Measurements from ENCODE around the gene SLCO4A1. TPM values are rescaled to one million over a fixed set of nuclear protein-coding genes. Genes with fewer than 3 reads are reported as not detected.

Gene SLCO4A1
- total and polyA plus RNA-seq, 9 donors, result 0.11 to 1.2 (median 0.45) TPM

DNA sequence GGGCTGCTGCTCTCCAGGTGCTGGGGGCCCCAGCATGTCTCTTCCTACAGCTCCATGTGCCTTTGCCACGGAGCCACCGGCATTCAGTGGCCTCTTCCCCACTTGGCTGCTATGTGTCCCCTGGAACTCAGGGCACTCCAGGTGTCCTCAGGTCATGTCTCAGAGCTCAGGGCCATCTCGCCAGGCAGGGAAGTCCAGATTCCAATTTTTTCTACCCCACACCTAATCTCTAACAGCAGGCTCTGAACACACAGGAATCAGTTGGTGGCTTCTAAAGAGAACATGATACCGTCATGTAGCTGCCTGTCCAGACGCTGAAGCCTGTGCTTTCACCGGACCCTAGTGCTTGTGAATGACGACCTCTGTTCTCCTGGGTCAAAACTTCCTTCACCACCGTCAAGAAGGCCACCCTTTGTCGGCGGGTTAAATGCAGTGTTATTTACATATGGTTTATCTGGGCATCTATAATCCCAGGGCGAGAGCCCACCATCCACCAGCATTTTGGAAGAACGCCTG lies 4.2 kb upstream of the SLCO4A1 start:
- DNase-seq, result no peak
- Histone ChIP-seq H3K4me3 (ENCODE audit: low read length) (no peak overlapping the region), H3K27me3 (ENCODE audit: control insufficient read depth, insufficient read depth, low read length) (peaks cover 84% of the 10 kb centered on the region), H3K4me1 (ENCODE audit: control insufficient read depth, insufficient read depth, low read length) (peaks cover 21% of the 10 kb centered on the region), H3K27ac (ENCODE audit: low read length) (no peak overlapping the region), H3K9me3 (replicated peaks; ENCODE audit: control insufficient read depth, low read depth, low read length) (no peaks in the 10 kb centered on the region), H3K36me3 (ENCODE audit: control insufficient read depth, insufficient read depth, low read length) (no peaks in the 10 kb centered on the region)
- WGBS (ENCODE audit: insufficient coverage), result 75% methylated on average over 8 of the region's 12 CpGs

DNA sequence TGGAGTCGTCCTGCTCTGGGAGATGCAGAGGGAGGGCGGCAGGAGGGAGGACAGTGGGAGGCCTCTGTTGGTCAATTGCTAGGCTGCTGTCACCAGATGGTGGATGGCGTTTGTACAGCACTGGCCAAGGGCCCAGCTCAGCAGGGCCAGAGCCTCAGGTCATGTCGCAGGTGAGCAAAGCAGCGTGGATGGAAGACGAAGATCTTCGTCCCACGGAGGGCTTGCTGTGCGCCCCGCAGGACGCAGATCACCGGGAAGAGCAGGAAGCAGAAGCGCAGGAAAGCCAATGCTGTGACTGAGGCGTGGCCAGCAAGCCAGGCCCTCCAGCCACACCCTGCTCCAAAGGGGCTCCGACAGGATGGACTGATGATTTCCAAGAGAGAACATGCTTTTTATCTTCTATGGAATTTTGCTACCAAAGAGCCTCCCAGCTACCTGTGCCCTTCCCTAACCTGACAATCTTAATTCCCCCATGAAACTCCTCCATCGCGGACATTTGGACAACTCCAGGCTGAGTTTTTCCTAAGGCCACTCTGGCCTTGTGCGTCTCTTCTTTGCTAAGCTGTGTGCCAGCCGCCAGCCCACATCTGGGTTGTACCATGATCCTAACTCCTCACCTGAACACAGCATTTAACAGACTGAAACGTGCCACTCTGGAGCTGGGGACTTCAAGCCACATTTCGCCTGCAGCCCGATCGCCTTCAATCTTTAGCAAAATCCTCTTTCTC lies 3.5 kb upstream of the SLCO4A1 start:
- H3K9me3 ChIP-seq (replicated peaks; ENCODE audit: control insufficient read depth, low read depth, low read length), result no peaks in the 10 kb centered on the region
- peaks cover 28% of the 10 kb centered on the region for H3K4me1 ChIP-seq (ENCODE audit: control insufficient read depth, insufficient read depth, low read length)
- no peak overlapping the region for H3K4me3 ChIP-seq (ENCODE audit: low read length)
- 78% methylated on average over 23 of the region's 23 CpGs for WGBS (ENCODE audit: insufficient coverage)
- no peak overlapping the region for H3K27ac ChIP-seq (ENCODE audit: low read length)
- no peaks in the 10 kb centered on the region for H3K36me3 ChIP-seq (ENCODE audit: control insufficient read depth, insufficient read depth, low read length)
- H3K27me3 ChIP-seq (ENCODE audit: control insufficient read depth, insufficient read depth, low read length), result peaks cover 84% of the 10 kb centered on the region
- no peak for DNase-seq

DNA sequence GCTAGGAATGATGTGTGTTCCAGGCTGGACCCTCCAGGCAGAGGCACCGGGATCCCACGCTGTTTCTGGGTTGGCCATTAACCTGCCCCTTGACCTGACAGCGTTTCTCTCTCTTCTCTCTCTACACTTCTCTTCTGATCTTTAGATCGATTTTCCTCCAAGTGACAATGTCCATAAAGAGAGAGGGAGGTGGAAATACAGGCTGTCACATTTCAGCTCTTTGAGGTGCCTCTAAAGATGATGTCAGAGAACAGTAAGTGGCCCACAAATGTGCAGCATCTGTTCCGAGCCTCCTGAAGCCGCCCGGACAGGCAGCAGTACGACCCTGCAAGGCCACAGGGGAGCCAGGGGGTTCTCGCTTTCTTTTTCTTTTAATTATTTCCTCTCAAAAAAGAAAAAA lies 2.5 kb upstream of the SLCO4A1 start:
- no peak for DNase-seq
- no peaks in the 10 kb centered on the region for H3K9me3 ChIP-seq (replicated peaks; ENCODE audit: control insufficient read depth, low read depth, low read length)
- no peak overlapping the region for H3K27ac ChIP-seq (ENCODE audit: low read length)
- H3K36me3 ChIP-seq (ENCODE audit: control insufficient read depth, insufficient read depth, low read length), result no peaks in the 10 kb centered on the region
- H3K4me1 ChIP-seq (ENCODE audit: control insufficient read depth, insufficient read depth, low read length), result peaks cover 28% of the 10 kb centered on the region
- WGBS (ENCODE audit: insufficient coverage), result 86% methylated on average over 2 of the region's 9 CpGs
- H3K27me3 ChIP-seq (ENCODE audit: control insufficient read depth, insufficient read depth, low read length), result peaks cover 85% of the 10 kb centered on the region
- no peak overlapping the region for H3K4me3 ChIP-seq (ENCODE audit: low read length)

DNA sequence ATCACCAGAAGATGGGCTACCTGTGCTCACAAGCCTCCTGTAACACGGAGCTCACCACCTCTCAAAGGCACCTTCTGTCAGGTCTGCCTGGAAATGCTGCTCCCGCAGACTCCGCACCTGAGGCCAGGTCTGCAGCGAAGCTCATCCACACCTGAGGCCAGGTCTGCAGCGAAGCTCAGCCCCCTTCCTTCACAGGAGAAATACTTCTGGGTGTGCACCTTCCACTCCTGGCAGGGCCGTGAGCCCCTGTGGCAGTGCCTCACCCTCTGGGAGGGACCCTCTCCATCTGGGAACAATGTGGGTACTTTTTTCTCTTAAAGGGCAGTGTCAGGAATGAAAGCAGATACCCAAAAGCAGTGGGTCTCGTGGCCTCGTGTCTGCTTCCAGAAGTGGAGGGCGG lies 1.4 kb upstream of the SLCO4A1 start:
- 88% methylated on average over 8 of the region's 9 CpGs for WGBS (ENCODE audit: insufficient coverage)
- no peak overlapping the region for H3K4me3 ChIP-seq (ENCODE audit: low read length)
- H3K27me3 ChIP-seq (ENCODE audit: control insufficient read depth, insufficient read depth, low read length), result peaks cover 86% of the 10 kb centered on the region
- no peaks in the 10 kb centered on the region for H3K36me3 ChIP-seq (ENCODE audit: control insufficient read depth, insufficient read depth, low read length)
- no peak overlapping the region for H3K27ac ChIP-seq (ENCODE audit: low read length)
- H3K9me3 ChIP-seq (replicated peaks; ENCODE audit: control insufficient read depth, low read depth, low read length), result no peaks in the 10 kb centered on the region
- no peak for DNase-seq
- H3K4me1 ChIP-seq (ENCODE audit: control insufficient read depth, insufficient read depth, low read length), result peaks cover 27% of the 10 kb centered on the region

DNA sequence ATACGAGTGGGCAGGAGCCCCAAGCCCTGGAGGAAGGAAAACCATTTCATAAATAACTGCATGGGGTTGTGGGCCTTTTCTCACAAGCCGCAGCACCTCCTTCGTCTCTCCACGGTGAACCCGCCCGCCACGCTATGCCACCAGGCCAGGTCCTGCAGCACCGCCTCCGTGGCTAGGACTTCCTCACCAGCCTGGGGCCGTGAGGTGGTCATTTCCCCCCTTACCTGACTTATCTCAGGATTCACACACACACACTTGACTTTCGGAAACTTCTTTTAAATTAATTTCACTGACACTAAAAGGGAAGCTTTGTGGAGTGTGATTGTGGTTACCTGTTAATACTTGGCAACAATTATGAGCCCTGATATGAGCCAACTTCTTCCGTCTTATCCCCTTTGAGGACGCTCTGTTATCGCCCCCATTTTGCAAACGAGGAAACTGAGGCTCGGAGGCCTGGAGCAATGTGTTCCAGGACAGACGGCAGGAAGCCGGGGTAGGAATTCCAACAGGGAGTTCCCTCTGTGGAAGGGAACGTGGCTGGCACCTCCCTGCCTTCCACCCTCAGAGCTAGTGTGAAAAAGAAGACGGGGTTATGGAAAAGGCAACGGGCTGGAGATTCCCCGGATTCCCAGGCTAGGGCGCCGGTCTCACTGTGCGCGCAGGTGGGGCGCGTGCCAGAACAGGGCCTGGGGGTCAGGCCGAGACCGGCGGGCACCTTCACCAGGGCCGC lies 817 bp upstream of the SLCO4A1 start:
- no peak overlapping the region for H3K4me3 ChIP-seq (ENCODE audit: low read length)
- no peaks in the 10 kb centered on the region for H3K36me3 ChIP-seq (ENCODE audit: control insufficient read depth, insufficient read depth, low read length)
- DNase-seq, result no peak
- WGBS (ENCODE audit: insufficient coverage), result 41% methylated on average over 23 of the region's 32 CpGs
- peaks cover 22% of the 10 kb centered on the region for H3K4me1 ChIP-seq (ENCODE audit: control insufficient read depth, insufficient read depth, low read length)
- no peak overlapping the region for H3K27ac ChIP-seq (ENCODE audit: low read length)
- H3K9me3 ChIP-seq (replicated peaks; ENCODE audit: control insufficient read depth, low read depth, low read length), result no peaks in the 10 kb centered on the region
- H3K27me3 ChIP-seq (ENCODE audit: control insufficient read depth, insufficient read depth, low read length), result peaks cover 86% of the 10 kb centered on the region

DNA sequence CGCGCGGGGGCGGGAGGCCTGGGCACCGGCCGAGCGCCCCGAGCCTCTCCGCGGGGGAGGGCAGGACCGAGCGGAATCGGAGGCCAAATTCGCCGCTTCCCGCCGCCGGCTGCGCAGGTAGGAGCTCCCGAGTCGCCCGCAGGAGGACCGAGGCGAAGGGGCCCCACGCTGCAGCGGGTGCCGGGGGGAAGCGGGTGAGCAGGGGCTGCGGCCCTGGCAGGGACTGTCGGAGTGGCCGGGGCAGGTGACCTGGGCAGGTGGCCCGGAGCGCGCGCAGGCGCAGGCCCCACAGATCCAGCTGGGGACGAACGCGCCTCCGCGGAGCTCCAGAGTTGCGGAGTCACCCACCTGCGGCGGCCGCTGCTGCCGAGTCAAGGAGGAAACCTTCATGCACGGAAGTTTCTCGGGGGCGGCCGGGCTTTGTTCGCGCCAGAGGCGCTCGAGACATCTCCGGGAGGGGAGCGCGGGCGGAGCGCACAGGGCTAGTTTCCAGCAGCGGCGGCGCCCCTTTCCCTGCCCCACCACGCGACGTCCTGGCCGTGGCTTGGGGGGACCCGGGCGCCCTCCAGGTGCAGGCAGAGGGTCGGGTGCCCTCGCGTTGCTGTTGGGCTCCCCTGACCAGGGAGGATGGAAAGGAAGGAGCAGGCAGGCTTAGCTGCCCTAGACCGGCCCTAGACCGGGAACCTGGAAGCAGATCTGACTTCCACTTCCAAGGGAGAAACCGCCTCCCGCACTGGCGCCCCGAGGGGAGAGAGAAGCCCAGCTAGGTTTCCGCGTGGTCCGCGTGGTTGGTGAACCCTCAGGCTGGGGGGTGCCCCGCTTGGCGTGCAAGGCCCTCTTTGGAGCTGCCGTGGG lies 590 bp downstream of the SLCO4A1 start:
- WGBS (ENCODE audit: insufficient coverage), result under 1% methylated on average over 84 of the region's 84 CpGs
- Histone ChIP-seq H3K4me1 (ENCODE audit: control insufficient read depth, insufficient read depth, low read length) (peaks cover 31% of the 10 kb centered on the region), H3K36me3 (ENCODE audit: control insufficient read depth, insufficient read depth, low read length) (no peaks in the 10 kb centered on the region), H3K9me3 (replicated peaks; ENCODE audit: control insufficient read depth, low read depth, low read length) (no peaks in the 10 kb centered on the region), H3K4me3 (ENCODE audit: low read length) (peak overlapping the region; percentile 24), H3K27me3 (ENCODE audit: control insufficient read depth, insufficient read depth, low read length) (peaks cover 74% of the 10 kb centered on the region), H3K27ac (ENCODE audit: low read length) (no peak overlapping the region)
- no peak for DNase-seq

DNA sequence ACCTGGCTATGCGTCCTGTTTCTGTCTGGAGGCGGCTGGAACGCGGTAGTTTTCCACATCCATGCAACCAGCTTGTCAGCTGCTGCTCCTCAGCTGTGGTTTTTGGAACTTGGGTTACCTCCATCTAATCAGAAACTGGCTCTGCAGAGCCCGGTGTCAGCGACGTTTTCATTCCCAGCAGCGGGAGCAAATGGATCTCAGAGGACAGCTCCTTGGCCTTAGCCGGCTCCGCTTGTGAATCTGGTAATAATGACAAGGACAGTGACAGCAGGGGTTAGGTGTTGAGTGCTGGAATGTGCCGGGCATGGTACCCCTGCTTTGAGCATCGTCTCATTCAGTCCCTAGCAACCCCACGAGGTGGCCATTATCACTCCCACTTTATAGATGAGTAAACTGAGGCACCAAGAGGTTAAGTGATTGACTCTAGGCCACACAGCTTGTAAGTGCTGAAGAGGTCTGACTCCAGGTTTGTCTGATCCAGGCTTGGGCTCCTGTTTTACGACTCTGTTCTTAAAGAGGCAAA lies 1.3 kb downstream of the SLCO4A1 start:
- peaks cover 73% of the 10 kb centered on the region for H3K27me3 ChIP-seq (ENCODE audit: control insufficient read depth, insufficient read depth, low read length)
- H3K36me3 ChIP-seq (ENCODE audit: control insufficient read depth, insufficient read depth, low read length), result no peaks in the 10 kb centered on the region
- peaks cover 38% of the 10 kb centered on the region for H3K4me1 ChIP-seq (ENCODE audit: control insufficient read depth, insufficient read depth, low read length)
- 34% methylated on average over 8 of the region's 14 CpGs for WGBS (ENCODE audit: insufficient coverage)
- no peak overlapping the region for H3K27ac ChIP-seq (ENCODE audit: low read length)
- DNase-seq, result no peak
- H3K4me3 ChIP-seq (ENCODE audit: low read length), result peak overlapping the region; percentile 24
- no peaks in the 10 kb centered on the region for H3K9me3 ChIP-seq (replicated peaks; ENCODE audit: control insufficient read depth, low read depth, low read length)

DNA sequence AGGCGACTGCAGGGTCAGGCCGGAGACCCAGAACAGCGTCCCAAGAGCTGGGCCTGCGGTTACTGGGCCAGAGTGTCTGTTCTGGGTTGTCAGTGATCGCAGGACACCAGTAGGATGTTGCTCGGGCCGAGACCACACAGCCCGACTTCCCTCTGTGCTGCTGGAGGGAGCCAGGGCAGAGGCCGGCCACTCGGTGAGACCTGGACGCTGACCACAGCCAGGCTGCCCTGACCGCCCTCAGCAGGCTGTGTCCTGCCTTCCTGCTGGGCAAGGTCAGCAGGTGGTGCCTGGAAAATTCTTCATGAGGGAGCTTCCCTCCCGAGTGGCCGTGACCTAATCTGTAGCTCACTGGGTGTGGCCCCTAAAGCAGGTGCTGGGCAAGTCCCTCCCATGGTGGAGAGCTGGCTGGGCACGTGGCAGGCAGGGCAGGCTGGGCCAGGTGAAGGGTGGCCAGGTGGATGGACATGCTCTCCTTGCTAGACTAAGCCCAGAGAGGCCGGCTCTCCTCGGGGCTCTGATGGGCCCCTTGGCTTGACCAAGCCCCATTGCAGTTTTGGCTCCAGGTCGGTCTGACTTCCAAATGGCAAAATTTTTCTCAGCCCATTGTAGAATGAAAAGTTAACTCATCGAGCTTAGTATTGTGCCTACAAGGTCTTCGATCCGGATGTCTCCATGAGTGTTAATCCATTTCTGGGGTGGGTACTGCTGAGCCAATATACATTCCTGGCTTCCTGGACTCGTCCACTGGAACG lies 1.9 kb downstream of the SLCO4A1 start:
- Histone ChIP-seq H3K4me1 (ENCODE audit: control insufficient read depth, insufficient read depth, low read length) (peaks cover 39% of the 10 kb centered on the region), H3K27ac (ENCODE audit: low read length) (no peak overlapping the region), H3K4me3 (ENCODE audit: low read length) (no peak overlapping the region), H3K36me3 (ENCODE audit: control insufficient read depth, insufficient read depth, low read length) (no peaks in the 10 kb centered on the region), H3K9me3 (replicated peaks; ENCODE audit: control insufficient read depth, low read depth, low read length) (no peaks in the 10 kb centered on the region), H3K27me3 (ENCODE audit: control insufficient read depth, insufficient read depth, low read length) (peaks cover 67% of the 10 kb centered on the region)
- DNase-seq, result no peak
- WGBS (ENCODE audit: insufficient coverage), result 75% methylated on average over 21 of the region's 23 CpGs

DNA sequence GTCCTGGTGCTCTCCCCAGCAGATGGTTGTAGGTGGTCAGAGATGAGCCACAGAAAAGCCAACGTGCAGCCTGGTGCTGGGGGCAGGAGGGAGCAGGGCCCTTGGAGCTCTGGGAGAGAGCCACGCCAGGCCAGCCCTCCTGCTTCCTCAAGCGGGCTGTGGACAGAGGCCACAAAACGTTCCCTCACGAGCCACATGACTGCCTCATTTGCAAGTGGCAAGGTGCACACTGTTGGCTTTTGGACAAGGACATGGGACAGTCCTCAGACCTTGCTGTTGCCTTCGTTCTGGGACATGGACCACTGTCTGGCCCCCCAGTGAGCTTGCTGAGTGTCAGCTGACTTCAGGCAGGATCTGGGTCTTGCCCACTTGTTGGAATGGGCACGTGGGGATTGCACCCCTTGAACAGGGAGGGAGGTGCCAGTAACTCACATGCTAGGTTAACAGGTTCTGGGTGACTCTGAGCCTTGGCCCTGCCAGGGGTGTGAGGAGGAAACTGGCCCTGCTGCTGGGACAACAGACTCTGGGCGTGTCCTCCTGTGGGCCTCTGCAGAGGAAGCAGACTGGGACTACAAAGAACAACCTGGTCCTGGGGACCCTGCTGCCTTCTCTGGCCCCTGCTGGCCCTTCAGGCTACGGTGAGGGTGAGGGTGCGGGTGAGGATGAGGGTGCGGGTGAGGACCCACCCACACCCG lies 2.6 kb downstream of the SLCO4A1 start:
- H3K27ac ChIP-seq (ENCODE audit: low read length), result no peak overlapping the region

More for the DNA sequence above, 2.6 kb downstream of the SLCO4A1 start:
- Histone ChIP-seq H3K4me1 (ENCODE audit: control insufficient read depth, insufficient read depth, low read length) (peaks cover 39% of the 10 kb centered on the region), H3K27me3 (ENCODE audit: control insufficient read depth, insufficient read depth, low read length) (peaks cover 62% of the 10 kb centered on the region), H3K9me3 (replicated peaks; ENCODE audit: control insufficient read depth, low read depth, low read length) (no peaks in the 10 kb centered on the region), H3K4me3 (ENCODE audit: low read length) (no peak overlapping the region), H3K36me3 (ENCODE audit: control insufficient read depth, insufficient read depth, low read length) (no peaks in the 10 kb centered on the region)
- no peak for DNase-seq
- WGBS (ENCODE audit: insufficient coverage), result 79% methylated on average over 11 of the region's 12 CpGs
